GM21737 (cell line): ENCODE measurements around the gene MCF2L.
"Not testable (repeated sequence)": the region's sequence is repeated elsewhere in the genome, so short reads cannot be mapped to it uniquely, and the experiment has no call there.

ENCODE experiments used
- ATAC-seq: cut with Tn5 transposase; IDR thresholded peaks from one replicate; pipeline ENCODE4 v1.9.1; 2021; ENCODE audit warnings: mild to moderate bottlenecking, moderate library complexity; ENCODE audit not compliant: unreplicated experiment

MCF2L gene

DNA sequence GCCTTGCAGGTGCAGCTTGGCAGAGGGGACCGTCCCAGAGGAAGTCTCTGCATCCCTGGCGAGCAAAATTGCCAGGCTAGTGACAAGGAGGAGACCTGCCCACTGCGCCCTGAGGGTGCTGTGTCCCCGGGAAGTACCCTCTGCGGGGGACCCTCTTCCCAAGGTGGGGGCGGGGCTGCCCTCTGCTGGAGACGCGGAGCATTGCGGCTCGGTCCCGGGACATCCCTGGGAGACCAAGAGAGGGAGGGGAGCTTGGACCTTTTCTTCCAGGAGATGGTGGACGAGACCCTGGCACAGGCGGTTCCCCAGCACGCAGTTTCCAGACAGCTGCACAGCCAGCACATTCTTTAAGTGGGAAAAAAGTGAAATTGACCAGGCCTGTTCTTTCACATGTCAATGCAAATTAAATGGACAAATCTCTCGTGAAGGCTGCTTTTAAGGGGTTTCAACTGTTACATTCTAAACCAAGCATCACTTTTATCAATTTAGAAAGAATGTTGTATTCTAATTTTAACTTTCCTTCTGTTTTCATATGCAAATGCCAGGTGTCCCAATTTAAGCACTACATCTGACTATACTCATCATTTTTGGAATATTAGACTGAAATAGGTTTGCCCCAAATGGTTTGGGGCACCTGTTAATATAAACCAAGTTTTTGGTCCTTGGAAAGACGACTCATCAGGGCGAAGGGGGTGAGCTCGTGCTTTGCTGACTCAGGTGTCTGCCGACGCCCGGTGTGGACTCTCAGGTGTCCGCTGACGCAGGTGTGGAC lies 60.7 kb downstream of the MCF2L start:
- no peak for ATAC-seq

DNA sequence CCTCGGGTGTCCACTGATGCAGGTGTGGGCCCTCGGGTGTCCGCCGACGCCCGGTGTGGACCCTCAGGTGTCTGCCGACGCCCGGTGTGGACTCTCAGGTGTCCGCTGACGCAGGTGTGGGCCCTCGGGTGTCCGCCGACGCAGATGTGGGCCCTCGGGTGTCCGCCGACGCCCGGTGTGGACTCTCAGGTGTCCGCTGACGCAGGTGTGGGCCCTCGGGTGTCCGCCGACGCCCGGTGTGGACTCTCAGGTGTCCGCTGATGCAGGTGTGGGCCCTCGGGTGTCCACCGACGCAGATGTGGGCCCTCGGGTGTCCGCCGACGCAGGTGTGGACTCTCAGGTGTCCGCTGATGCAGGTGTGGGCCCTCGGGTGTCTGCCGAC lies 61.2 kb downstream of the MCF2L start:
- not testable (repeated sequence) for ATAC-seq

- ATAC-seq, result no peak
Observed at GRCh38 chr13:113031465-113031864, 62.5 kb downstream of the MCF2L start.

DNA sequence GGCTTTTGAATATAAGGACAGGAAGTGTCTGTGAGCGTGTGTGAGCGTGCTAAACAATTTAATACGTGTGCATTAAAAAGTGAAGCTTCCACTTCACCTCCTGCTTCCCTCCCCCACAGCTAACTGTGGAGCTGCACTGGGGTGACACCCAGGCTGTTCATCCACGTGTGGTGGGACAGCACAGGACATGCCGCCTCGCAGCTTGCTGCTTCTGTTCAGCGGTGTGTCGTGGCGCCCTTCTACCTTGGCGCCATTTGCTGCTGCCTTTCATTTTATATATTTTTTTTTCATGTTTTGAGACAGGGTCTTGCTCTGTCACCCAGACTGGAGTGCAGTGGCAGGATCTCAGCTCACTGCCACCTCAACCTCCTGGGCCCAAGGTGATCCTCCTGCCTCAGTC lies 63.3 kb downstream of the MCF2L start:
- no peak for ATAC-seq

GRCh38 chr13:113033054-113033850 lies 64.2 kb downstream of the MCF2L start:
- ATAC-seq, result no peak

- ATAC-seq, result no peak
Observed at GRCh38 chr13:113034451-113035212, 65.6 kb downstream of the MCF2L start.

- no peak for ATAC-seq
Observed at GRCh38 chr13:113035213-113035800, 66.3 kb downstream of the MCF2L start.

GRCh38 chr13:113036401-113036800 lies 67.4 kb downstream of the MCF2L start:
- no peak for ATAC-seq

GRCh38 chr13:113040031-113040430 lies 71.0 kb downstream of the MCF2L start:
- ATAC-seq, result no peak

DNA sequence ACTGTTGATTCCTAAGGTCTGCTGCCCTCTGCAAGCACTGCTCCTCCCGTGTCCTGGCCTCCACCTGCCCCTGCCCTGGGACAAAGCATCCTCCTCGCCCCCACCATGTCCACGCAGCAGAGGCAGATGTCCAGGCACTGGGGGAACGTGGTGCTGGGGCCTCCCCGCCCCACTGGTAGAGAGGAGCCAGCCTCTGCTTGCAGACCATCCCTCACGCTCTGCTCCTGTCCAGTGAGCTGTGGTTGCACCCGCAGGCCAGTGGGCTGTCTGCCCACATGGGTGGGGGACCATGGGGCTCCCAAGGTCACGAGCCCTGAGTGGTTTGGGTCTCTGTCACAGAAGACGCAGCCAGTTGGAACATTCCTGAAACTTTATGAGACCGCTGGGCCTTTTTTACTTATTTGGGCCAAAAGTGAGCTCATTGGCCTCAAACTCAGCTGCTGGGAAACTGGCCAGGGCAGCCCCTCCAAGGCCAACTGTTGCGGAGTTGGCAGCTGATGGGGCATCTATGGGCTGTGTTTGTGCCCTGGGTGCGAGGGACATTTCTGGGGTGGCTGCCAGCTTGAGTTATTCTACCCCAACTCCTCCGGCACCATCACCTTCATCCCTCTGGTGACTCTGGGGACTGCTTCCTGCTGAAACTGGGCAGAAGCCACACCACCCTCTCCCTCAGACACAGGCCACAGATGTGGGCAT lies 71.7 kb downstream of the MCF2L start:
- ATAC-seq, result no peak

GRCh38 chr13:113041293-113041690 lies 72.3 kb downstream of the MCF2L start:
- ATAC-seq, result no peak

DNA sequence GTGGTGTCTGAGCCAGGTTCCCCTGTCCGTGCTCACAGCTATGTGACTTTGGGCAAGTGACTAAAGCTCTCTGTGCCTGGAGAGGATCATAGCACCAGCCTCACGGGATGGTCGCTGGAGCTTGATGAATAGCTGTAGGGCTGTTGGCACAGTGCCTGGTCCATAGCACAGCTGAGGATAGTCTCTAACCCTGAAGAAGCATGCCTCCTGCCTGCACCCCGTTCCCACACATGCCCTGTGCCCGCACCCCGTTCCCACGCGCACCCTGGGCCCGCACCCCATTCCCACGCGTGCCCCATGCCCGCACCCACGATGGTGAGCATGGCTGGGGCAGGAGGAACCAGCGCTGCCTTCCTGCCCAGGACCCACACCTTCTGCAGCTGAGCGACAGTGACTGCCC lies 72.9 kb downstream of the MCF2L start:
- ATAC-seq, result no peak

- no peak for ATAC-seq
Observed at GRCh38 chr13:113042456-113042855, 73.4 kb downstream of the MCF2L start.

- ATAC-seq, result no peak
Observed at GRCh38 chr13:113043001-113043630, 74.1 kb downstream of the MCF2L start.

DNA sequence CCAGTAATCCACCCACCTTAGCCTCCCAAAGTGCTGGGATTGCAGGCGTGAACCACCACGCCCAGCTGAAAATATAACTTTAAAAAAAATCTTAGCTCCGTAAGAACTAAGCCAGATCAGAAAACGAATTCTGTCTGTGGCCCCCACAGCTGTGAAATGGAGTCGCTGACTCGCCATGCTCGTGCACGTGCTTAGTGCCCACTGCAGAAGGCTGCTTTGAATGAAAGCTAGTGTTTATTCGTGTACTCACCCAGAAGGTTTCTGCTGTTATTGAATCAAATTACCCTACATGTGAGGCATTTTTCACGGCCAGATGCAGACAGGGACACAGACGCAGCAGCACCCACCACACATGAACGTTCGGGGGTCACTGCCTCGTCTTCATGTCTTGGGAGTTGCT lies 74.9 kb downstream of the MCF2L start:
- no peak for ATAC-seq

- ATAC-seq, result no peak
Observed at GRCh38 chr13:113044391-113045114, 75.5 kb downstream of the MCF2L start.

GRCh38 chr13:113045251-113046127 lies 76.5 kb downstream of the MCF2L start:
- ATAC-seq, result no peak

DNA sequence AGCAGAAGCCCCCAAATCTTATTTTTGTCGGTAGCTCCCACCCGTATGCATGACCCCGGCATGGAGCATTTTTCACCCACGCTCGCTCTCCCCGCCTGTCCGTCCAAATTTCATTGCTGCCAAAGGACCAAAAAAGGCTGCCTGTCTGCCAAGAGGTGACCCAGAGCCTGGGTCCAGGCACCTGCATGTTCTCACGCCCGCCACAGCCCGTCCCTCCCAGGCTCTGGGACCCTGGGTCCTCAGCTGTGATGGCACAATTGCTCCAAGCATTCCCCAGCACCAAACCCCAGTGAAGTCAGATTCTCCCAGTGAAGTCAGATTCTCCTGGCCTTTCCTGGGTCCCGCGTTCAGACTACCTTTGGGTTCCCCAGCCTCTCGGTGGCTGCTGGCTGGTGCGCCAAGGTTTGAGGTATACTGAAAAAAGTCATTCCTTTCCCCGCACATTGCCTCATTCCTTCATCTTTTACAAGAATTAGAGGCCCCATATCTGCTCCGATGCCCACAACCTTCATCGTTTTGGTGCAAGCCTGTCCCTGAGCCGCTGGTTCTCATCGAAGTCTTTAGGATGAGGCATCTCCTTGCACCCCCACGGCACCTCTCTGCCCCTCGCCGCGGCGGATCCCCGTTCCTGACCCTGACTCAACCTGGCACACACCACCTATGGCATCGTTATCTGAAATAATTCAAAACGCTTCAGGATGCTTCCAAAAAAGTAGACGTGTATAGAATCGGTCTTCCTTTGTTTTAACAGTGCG lies 77.3 kb downstream of the MCF2L start:
- ATAC-seq, result no peak
